ENCODE results near the gene WDR43. TPM values are rescaled to one million over a fixed set of nuclear protein-coding genes. Genes with fewer than 3 reads are reported as not detected.
A peak's percentile ranks its signal among the peaks of the same experiment; 100 is the strongest.

The WDR43 gene
- total RNA-seq = 27.6 TPM

- DNase-seq (ENCODE audit: low spot score) = peak; percentile 98
Observed at GRCh38 chr2:28894470-28895188, at the start of gene WDR43. Gene WDR43, plus strand, starts transcription at chr2:28894667. Its CDS starts 32 bp downstream, at chr2:28894699.

- DNase-seq (ENCODE audit: low spot score) = no peak
Observed at GRCh38 chr2:28855193-28855592, 39.3 kb upstream of the WDR43 start.

- no peak for DNase-seq (ENCODE audit: low spot score)
Observed at GRCh38 chr2:28855977-28856376, 38.5 kb upstream of the WDR43 start.

GRCh38 chr2:28868611-28869010 lies 25.9 kb upstream of the WDR43 start:
- DNase-seq (ENCODE audit: low spot score) = no peak

GRCh38 chr2:28869494-28870145 lies 24.8 kb upstream of the WDR43 start:
- peak; percentile 11 for DNase-seq (ENCODE audit: low spot score)

- peak; percentile 97 for DNase-seq (ENCODE audit: low spot score)
Observed at GRCh38 chr2:28870146-28870891, 24.1 kb upstream of the WDR43 start, which contains the start of gene TRMT61B. Gene TRMT61B, minus strand, starts transcription at chr2:28870309. Its CDS starts 32 bp downstream, at chr2:28870277.

GRCh38 chr2:28871620-28872019 lies 22.8 kb upstream of the WDR43 start:
- DNase-seq (ENCODE audit: low spot score) = no peak

- DNase-seq (ENCODE audit: low spot score) = no peak
Observed at GRCh38 chr2:28880193-28880592, 14.3 kb upstream of the WDR43 start.

- DNase-seq (ENCODE audit: low spot score) = no peak
Observed at GRCh38 chr2:28893488-28893887, 979 bp upstream of the WDR43 start.

GRCh38 chr2:28895189-28895893 lies 874 bp downstream of the WDR43 start:
- DNase-seq (ENCODE audit: low spot score) = peak; percentile 17

- DNase-seq (ENCODE audit: low spot score) = no peak
Observed at GRCh38 chr2:28896906-28897305, 2.4 kb downstream of the WDR43 start.

GRCh38 chr2:28898048-28898447 lies 3.6 kb downstream of the WDR43 start:
- DNase-seq (ENCODE audit: low spot score) = no peak

- DNase-seq (ENCODE audit: low spot score) = no peak
Observed at GRCh38 chr2:28901202-28901601, 6.7 kb downstream of the WDR43 start.

- DNase-seq (ENCODE audit: low spot score) = no peak
Observed at GRCh38 chr2:28901841-28902240, 7.4 kb downstream of the WDR43 start.

- no peak for DNase-seq (ENCODE audit: low spot score)
Observed at GRCh38 chr2:28902584-28902983, 8.1 kb downstream of the WDR43 start.

GRCh38 chr2:28904295-28904694 lies 9.8 kb downstream of the WDR43 start:
- no peak for DNase-seq (ENCODE audit: low spot score)

GRCh38 chr2:28904802-28905457 lies 10.5 kb downstream of the WDR43 start:
- no peak for DNase-seq (ENCODE audit: low spot score)

- no peak for DNase-seq (ENCODE audit: low spot score)
Observed at GRCh38 chr2:28905533-28905932, 11.1 kb downstream of the WDR43 start.

GRCh38 chr2:28906376-28906775 lies 11.9 kb downstream of the WDR43 start:
- DNase-seq (ENCODE audit: low spot score) = no peak

- no peak for DNase-seq (ENCODE audit: low spot score)
Observed at GRCh38 chr2:28906821-28907220, 12.4 kb downstream of the WDR43 start.

GRCh38 chr2:28908172-28908571 lies 13.7 kb downstream of the WDR43 start:
- DNase-seq (ENCODE audit: low spot score) = no peak

Data from mucosa of gallbladder (tissue), 1 donor.